Transverse colon (tissue), 4 donors: Measurements from ENCODE around the gene TAS1R2. TPM values are rescaled to one million over a fixed set of nuclear protein-coding genes. Genes with fewer than 3 reads are reported as not detected.
"Not testable (repeated sequence)": the region's sequence is repeated elsewhere in the genome, so short reads cannot be mapped to it uniquely, and the experiment has no call there.

Source experiments
- DNase-seq: peaks from one replicate; pipeline ENCODE4 v3.0.0-alpha.2; 2019
- H3K27ac ChIP-seq, 4 donors: fragments of 200-600 bp; sonication (generic); 2 replicates each; pipeline ENCODE4 v1.5.1; 2016 to 2018; ENCODE audit warnings: inconsistent platforms in 4 of 4
- H3K27me3 ChIP-seq: fragments of 200-600 bp; sonication (generic); 2 replicates; pipeline ENCODE4 v1.5.1; 2017; ENCODE audit warnings: inconsistent platforms
- H3K36me3 ChIP-seq, 4 donors: fragments of 200-600 bp; sonication (generic); 2 replicates each; pipeline ENCODE4 v1.5.1; 2017 to 2019; ENCODE audit warnings: inconsistent platforms in 4 of 4
- H3K4me1 ChIP-seq, 4 donors: fragments of 200-600 bp; sonication (generic); 2 replicates each; pipeline ENCODE4 v1.5.1; 2017 to 2020; ENCODE audit warnings: inconsistent platforms in 4 of 4
- H3K4me3 ChIP-seq, 4 donors: fragments of 200-600 bp; sonication (generic); 1 replicate in 1 of 4; 2 replicates in 3 of 4; pipeline versions ENCODE4 v1.5.1 to v1.6.1; 2017 to 2019; ENCODE audit warnings: inconsistent platforms in 4 of 4
- H3K9me3 ChIP-seq, 2 donors: fragments of 200-600 bp; sonication (generic); 2 replicates each; pipeline ENCODE4 v1.5.1; 2017 to 2019; ENCODE audit warnings: inconsistent platforms in 2 of 2
- EP300 ChIP-seq: sonication (generic); formaldehyde crosslinking; IDR thresholded peaks from one replicate; pipeline ENCODE4 v1.6.1; 2017; ENCODE audit warnings: antibody characterized with exemption, low read depth
- POLR2A ChIP-seq: fragments of 450-650 bp; IDR thresholded peaks from one replicate; pipeline ENCODE4 v1.6.1; 2016; ENCODE audit warnings: antibody characterized with exemption, mild to moderate bottlenecking, moderate library complexity
- POLR2AphosphoS5 ChIP-seq, 3 donors: sonication (generic); formaldehyde crosslinking; IDR thresholded peaks; one replicate each; pipeline ENCODE4 v1.6.1; 2016; ENCODE audit warnings: antibody characterized with exemption in 3 of 3
- WGBS, 2 donors: methylation state at CpG; one replicate each; pipeline ENCODE4 v1.1.5; 2018; ENCODE audit warnings: low coverage in 1 of 2; 5-methylcytosine and 5-hydroxymethylcytosine counted together
- in situ Hi-C, 4 donors: fragments of 200-750 bp; cut with MboI; loops; one replicate each; pipeline versions ENCODE4 v1.15.0 to v1.15.1; 2017; ENCODE audit warnings: low sequenced_read_pairs in 3 of 4, low pct_ligation_motif_present in 1 of 4, low pct_unique_long_range_greater_than_20kb in 1 of 4
- intact Hi-C: fragments of 100-400 bp; cut with DNase I; formaldehyde crosslinking; loops from one replicate; pipeline ENCODE4 v1.15.1; 2023; ENCODE audit warnings: low total_unique reads
- total RNA-seq, 4 donors: library from RNA; depleted of rRNA; stranded (reverse); fragments of >200 nt; gene quantifications; one replicate each; pipeline ENCODE4 v1.1.0, GENCODE V29; 2016
- TF ChIP-seq, protein P1 (sequence below), 5 experiments: fragments of 200-600 bp in 3 of 5; fragments of 450-650 bp in 2 of 5; sonication (generic) in 3 of 5; IDR thresholded peaks; 1 replicate in 2 of 5; 2 replicates in 3 of 5; pipeline ENCODE4 v1.5.1; 2016 to 2017; ENCODE audit warnings: antibody characterized with exemption in 5 of 5, inconsistent platforms in 3 of 5, mild to moderate bottlenecking in 2 of 5, moderate library complexity in 1 of 5

TAS1R2 gene
- total RNA-seq, 4 donors from 2014 or later: not detected

DNA sequence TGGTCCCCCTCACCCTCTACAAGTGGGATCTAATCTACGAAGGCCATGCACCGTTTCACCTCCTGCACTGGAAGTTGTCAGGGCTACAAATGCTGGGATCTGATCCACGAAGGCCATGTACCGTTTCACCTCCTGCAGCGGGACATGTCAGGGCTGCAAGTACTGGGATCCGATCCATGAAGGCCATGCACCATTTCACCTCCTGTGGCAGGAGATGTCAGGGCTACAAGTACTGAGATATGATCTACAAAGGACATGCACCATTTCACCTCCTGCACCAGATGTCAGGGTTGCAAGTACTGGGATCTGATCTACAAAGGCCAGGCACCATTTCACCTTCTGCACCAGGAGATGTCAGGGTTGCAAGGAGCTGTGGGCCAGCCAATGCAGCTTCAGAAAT, 35.9 kb upstream of the TAS1R2 start:
- in situ Hi-C loops: no loop called here
- Histone ChIP-seq H3K4me1 (no peaks in the 10 kb centered on the region), H3K27me3 (no peaks in the 10 kb centered on the region), H3K27ac (no peak overlapping the region), H3K9me3 (no peaks in the 10 kb centered on the region), H3K4me3 (no peak overlapping the region), H3K36me3 (no peaks in the 10 kb centered on the region)
- TF ChIP-seq EP300: no peak
- TF ChIP-seq, protein P1, sequence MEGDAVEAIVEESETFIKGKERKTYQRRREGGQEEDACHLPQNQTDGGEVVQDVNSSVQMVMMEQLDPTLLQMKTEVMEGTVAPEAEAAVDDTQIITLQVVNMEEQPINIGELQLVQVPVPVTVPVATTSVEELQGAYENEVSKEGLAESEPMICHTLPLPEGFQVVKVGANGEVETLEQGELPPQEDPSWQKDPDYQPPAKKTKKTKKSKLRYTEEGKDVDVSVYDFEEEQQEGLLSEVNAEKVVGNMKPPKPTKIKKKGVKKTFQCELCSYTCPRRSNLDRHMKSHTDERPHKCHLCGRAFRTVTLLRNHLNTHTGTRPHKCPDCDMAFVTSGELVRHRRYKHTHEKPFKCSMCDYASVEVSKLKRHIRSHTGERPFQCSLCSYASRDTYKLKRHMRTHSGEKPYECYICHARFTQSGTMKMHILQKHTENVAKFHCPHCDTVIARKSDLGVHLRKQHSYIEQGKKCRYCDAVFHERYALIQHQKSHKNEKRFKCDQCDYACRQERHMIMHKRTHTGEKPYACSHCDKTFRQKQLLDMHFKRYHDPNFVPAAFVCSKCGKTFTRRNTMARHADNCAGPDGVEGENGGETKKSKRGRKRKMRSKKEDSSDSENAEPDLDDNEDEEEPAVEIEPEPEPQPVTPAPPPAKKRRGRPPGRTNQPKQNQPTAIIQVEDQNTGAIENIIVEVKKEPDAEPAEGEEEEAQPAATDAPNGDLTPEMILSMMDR (IDR thresholded peaks at IDR 0.05): no peak
- no peak for TF ChIP-seq POLR2AphosphoS5 (IDR thresholded peaks at IDR 0.05)
- no peak for TF ChIP-seq POLR2A
- WGBS, 2 donors: 92% methylated on average over 6 of the region's 6 CpGs; no CpG with 5 or more reads in 1 of the 2 donors
- DNase-seq: no peak
- intact Hi-C loops: no loop called here

GRCh38 chr1:18893120-18893519, 33.7 kb upstream of the TAS1R2 start:
- no peaks in the 10 kb centered on the region for H3K9me3 ChIP-seq
- TF ChIP-seq POLR2A (no peak), EP300 (no peak), POLR2AphosphoS5 (IDR thresholded peaks at IDR 0.05) (no peak)
- TF ChIP-seq, protein P1 (IDR thresholded peaks at IDR 0.05): no peak
- intact Hi-C loops (no loop called here), in situ Hi-C loops (no loop called here)
- H3K27ac ChIP-seq: no peak overlapping the region
- no peaks in the 10 kb centered on the region for H3K36me3 ChIP-seq
- no peak overlapping the region for H3K4me3 ChIP-seq
- no peak for DNase-seq
- no peaks in the 10 kb centered on the region for H3K4me1 ChIP-seq
- no peaks in the 10 kb centered on the region for H3K27me3 ChIP-seq
- WGBS, 2 donors: 85 to 92% methylated on average over 4 to 7 of the region's 7 CpGs

GRCh38 chr1:18891858-18892257, 32.4 kb upstream of the TAS1R2 start:
- WGBS, 2 donors: 94% methylated on average over 7 of the region's 7 CpGs; no CpG with 5 or more reads in 1 of the 2 donors
- in situ Hi-C loops, H3K27ac ChIP-seq, intact Hi-C loops, H3K9me3 ChIP-seq, H3K4me1 ChIP-seq, DNase-seq, H3K36me3 ChIP-seq, H3K4me3 ChIP-seq, H3K27me3 ChIP-seq: not testable (repeated sequence)

DNA sequence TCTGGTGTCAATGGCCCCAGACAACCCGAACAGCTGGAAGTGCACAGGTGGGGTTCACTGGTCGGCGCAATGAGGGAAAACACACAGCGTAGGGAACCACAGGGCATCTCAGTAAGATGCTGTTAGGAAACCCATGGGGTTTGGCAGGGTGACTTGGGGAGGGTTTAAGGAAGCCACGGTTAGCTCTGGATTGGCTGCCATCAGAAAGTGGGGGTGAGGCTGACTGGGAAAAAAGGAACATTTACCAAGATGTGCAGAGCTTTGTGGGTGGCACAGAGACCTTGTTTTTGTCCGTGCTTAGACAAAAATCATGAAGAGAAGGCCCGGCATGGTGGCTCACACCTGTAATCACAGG, 31.9 kb upstream of the TAS1R2 start:
- H3K4me3 ChIP-seq: no peak overlapping the region
- TF ChIP-seq POLR2AphosphoS5 (IDR thresholded peaks at IDR 0.05) (no peak), EP300 (no peak)
- no peaks in the 10 kb centered on the region for H3K27me3 ChIP-seq
- no peak for DNase-seq
- in situ Hi-C loops (no loop called here), intact Hi-C loops (no loop called here)
- H3K9me3 ChIP-seq: no peaks in the 10 kb centered on the region
- H3K27ac ChIP-seq: no peak overlapping the region
- WGBS, 2 donors: 88 to 89% methylated on average over 7 of the region's 7 CpGs
- H3K4me1 ChIP-seq: no peaks in the 10 kb centered on the region
- no peaks in the 10 kb centered on the region for H3K36me3 ChIP-seq

DNA sequence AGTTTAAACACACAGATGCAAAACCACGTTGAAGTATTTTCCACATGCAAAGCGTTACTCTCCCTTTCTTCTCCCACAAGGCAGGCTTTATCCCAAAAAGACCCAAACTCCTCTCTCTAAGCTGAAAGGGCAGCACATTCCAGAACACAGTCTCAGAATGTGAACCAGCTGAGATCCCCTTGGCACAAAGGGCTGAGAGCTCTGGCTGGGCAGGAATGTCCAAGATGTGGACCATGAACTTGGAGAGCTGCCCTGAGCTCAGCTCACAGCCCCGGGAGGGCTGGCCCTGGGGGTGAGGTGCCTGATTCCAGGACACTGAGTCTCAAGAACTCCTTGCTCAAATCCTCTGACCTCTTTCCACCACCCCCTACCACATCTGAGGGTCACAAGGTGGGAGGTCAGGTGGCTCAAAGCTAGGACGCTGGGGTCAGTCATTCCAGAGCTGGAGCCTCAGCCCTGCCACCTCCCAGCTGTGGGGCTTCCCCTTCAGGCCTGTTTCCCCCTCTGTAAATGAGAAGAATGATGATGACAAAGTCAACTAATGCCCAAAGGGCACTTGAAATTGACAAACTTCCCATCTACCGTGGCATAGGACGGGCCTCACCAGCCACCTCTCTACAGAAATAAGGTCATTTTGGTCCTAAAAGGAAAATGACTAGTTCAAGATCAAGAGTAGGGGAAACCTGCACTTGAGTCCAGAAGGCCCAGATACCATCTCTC, 31.4 kb upstream of the TAS1R2 start:
- no peak for DNase-seq
- in situ Hi-C loops: no loop called here

More for the DNA sequence above, 31.4 kb upstream of the TAS1R2 start:
- H3K4me1 ChIP-seq: no peaks in the 10 kb centered on the region
- no peak overlapping the region for H3K4me3 ChIP-seq
- no peaks in the 10 kb centered on the region for H3K36me3 ChIP-seq
- TF ChIP-seq EP300: no peak
- no peak for TF ChIP-seq POLR2A
- TF ChIP-seq, protein P1 (IDR thresholded peaks at IDR 0.05): no peak
- no peak for TF ChIP-seq POLR2AphosphoS5 (IDR thresholded peaks at IDR 0.05)
- intact Hi-C loops: no loop called here
- no peaks in the 10 kb centered on the region for H3K9me3 ChIP-seq
- WGBS, 2 donors: 67 to 73% methylated on average over 3 to 6 of the region's 6 CpGs
- no peaks in the 10 kb centered on the region for H3K27me3 ChIP-seq
- H3K27ac ChIP-seq: no peak overlapping the region
